SH-SY5Y (cell line): ENCODE measurements around the gene GPR157.

ENCODE experiments used
- GATA2 ChIP-seq: IDR thresholded peaks from 2 replicates; pipeline ENCODE4 v1.6.1; 2011; ENCODE audit warnings: mild to moderate bottlenecking, low read depth, low read length
- GATA3 ChIP-seq: IDR thresholded peaks from 2 replicates; pipeline ENCODE4 v1.6.1; 2011; ENCODE audit warnings: low read depth, mild to moderate bottlenecking, low read length, moderate library complexity

GRCh38 chr1:9079988-9080704 is 48.8 kb downstream of the GPR157 start:
- TF ChIP-seq GATA2 (no peak), GATA3 (no peak)
